Measurements from ENCODE around the gene CACUL1.

The CACUL1 gene

GRCh38 chr10:118708571-118708970 is 46.2 kb downstream of the CACUL1 start:
- TF ChIP-seq CTCF (IDR thresholded peaks at IDR 0.05; ENCODE audit: insufficient read depth, low read depth, low read length, missing control alignments), result no peak

GRCh38 chr10:118704711-118705110 is 50.1 kb downstream of the CACUL1 start:
- DNase-seq (ENCODE audit: low read depth), result peak; percentile 52
- H3K4me3 ChIP-seq (ENCODE audit: low read length), result no peak overlapping the region
- no peak for TF ChIP-seq CTCF (IDR thresholded peaks at IDR 0.05; ENCODE audit: insufficient read depth, low read depth, low read length, missing control alignments)

More at GRCh38 chr10:118708571-118708970, 46.2 kb downstream of the CACUL1 start:
- no peak overlapping the region for H3K4me3 ChIP-seq (ENCODE audit: low read length)
- no peak for DNase-seq (ENCODE audit: low read depth)

GRCh38 chr10:118701529-118702323 is 53.0 kb downstream of the CACUL1 start:
- no peak for DNase-seq (ENCODE audit: low read depth)
- no peak for TF ChIP-seq CTCF (IDR thresholded peaks at IDR 0.05; ENCODE audit: insufficient read depth, low read depth, low read length, missing control alignments)
- H3K4me3 ChIP-seq (ENCODE audit: low read length), result no peak overlapping the region

GRCh38 chr10:118698421-118698820 is 56.3 kb downstream of the CACUL1 start:
- no peak for TF ChIP-seq CTCF (IDR thresholded peaks at IDR 0.05; ENCODE audit: insufficient read depth, low read depth, low read length, missing control alignments)
- DNase-seq (ENCODE audit: low read depth), result peak; percentile 59
- H3K4me3 ChIP-seq (ENCODE audit: low read length), result no peak overlapping the region

- no peak overlapping the region for H3K4me3 ChIP-seq (ENCODE audit: low read length)
- no peak for TF ChIP-seq CTCF (IDR thresholded peaks at IDR 0.05; ENCODE audit: insufficient read depth, low read depth, low read length, missing control alignments)
- no peak for DNase-seq (ENCODE audit: low read depth)
Measured at GRCh38 chr10:118694848-118695247, 59.9 kb downstream of the CACUL1 start.

- no peak overlapping the region for H3K4me3 ChIP-seq (ENCODE audit: low read length)
- DNase-seq (ENCODE audit: low read depth), result peak; percentile 76
- no peak for TF ChIP-seq CTCF (IDR thresholded peaks at IDR 0.05; ENCODE audit: insufficient read depth, low read depth, low read length, missing control alignments)
Measured at GRCh38 chr10:118692872-118693271, 61.9 kb downstream of the CACUL1 start.

Data from epithelial cell of esophagus (primary cell).